Measurements from ENCODE around the gene ATG7. TPM values are rescaled to one million over a fixed set of nuclear protein-coding genes. Genes with fewer than 3 reads are reported as not detected.

ATG7 gene
- total RNA-seq, 1 experiment from 2014 or later, result 36.0 TPM

DNA sequence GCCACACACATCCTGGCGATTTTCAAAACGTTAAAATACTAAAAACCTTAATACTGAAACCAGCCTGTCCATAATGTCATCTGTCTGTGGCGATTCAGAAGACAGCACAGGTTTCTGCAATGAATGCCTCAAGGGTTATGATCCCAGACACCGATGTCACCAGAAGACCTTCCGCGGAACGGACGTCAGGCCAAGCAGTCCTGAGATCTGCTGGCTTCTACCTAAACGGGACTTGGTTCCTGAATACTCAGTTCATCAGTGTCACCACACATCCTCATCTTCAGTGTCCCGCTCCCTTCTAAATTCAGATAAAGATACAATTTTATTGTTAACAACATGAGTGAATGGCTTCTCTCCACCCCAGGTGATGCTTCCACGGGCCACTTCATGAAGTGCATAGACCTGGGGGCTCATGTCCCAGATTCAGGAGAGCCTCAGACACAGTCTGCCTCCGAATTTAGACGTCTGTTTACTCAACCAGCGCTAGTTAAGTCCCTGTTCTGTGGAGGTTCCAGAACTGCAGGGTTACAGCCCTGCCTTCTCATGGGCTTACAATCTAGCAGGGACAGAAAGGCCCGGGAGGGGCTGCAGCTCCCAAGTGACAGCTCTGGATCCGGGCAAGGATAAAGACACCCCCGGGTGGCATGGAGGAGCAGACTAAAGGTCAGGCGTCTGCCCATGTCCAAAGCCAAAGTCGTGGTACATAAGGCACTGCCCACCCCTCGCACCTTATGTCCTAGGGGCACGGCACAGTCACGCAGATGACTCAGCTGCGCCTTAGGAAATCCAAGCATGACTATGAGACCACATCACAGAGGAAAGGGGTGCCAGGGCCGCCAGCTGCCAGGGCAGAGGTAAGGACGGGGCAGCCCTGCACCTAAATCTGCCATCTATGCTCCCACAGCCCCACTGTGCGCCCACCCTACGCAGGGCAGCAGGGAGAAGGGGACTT is 295.6 kb downstream of the ATG7 start:
- H3K27me3 ChIP-seq (ENCODE audit: control insufficient read depth, insufficient read depth, low read length), result no peaks in the 10 kb centered on the region
- no peaks in the 10 kb centered on the region; the same call in 1 of the 2 replicates for H3K36me3 ChIP-seq (ENCODE audit: control insufficient read depth, insufficient read depth, low read length)
- intact Hi-C loops (cut with micrococcal nuclease; ENCODE audit: unreplicated experiment) (no loop called here), in situ Hi-C loops (cut with HindIII; ENCODE audit: low pct_unique_long_range_greater_than_20kb, low sequenced_read_pairs) (no loop called here)
- BruUV-seq (replicated peaks), result no TSS peak
- POLR2A ChIA-PET, result interaction anchor here (0.6 kb wide), 1 partner anchor 69 kb away, joined by 3 read pairs; no protein-coding TSS in a partner anchor
- peaks cover 48% of the 10 kb centered on the region for H3K4me1 ChIP-seq (ENCODE audit: control insufficient read depth, insufficient read depth, low read length)
- peak; percentile 75 for ATAC-seq
- no peak; the same call in 1 of the 2 replicates for TF ChIP-seq POLR2AphosphoS5 (IDR thresholded peaks at IDR 0.05; ENCODE audit: low read depth, low read length)
- TF ChIP-seq TCF7L2 (IDR thresholded peaks at IDR 0.05; ENCODE audit: low read depth, low read length), result peak; percentile 81
- CTCF ChIA-PET, result no interaction called here
- no peak for DNase-seq (ENCODE audit: low read depth, low spot score)
- H3K9me3 ChIP-seq (ENCODE audit: control insufficient read depth, insufficient read depth, low read depth, low read length), result no peaks in the 10 kb centered on the region
- peak overlapping the region; percentile 89 for H3K27ac ChIP-seq (ENCODE audit: low read length)
- peak overlapping the region; percentile 18 to 51 for H3K4me3 ChIP-seq (ENCODE audit: low read depth in 2 of 2, low read length in 2 of 2)

DNA sequence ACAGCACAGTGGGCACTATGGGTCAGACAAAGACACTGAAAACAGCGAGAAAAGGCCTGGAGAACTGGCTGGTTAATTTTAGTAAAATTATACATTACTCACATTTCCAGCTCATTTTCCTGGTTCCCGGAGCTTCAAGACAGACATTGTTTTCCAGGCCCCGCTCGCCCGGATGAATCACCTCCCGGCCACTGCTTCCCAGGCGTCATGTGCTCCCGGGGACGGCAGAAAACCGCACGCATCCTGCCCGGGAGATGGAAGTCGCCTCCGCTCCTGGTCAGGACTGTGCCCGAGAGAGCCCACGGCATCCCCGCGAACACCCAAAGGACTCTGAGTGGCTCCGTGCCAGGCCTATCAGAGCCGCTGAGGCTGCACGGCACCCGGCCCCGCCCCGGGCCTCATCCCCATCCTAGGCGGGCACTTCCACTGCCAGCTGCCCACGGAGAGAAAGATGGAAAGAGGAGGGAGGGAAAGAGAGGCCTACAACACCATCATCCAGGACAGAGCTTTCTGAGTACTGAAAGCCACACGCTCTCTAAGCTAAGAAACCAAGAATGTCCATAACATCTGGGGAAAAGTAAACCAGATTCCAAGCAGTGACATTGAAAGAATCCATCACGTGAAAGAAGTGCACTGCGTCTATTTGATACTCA is 296.4 kb downstream of the ATG7 start:
- Histone ChIP-seq H3K27me3 (ENCODE audit: control insufficient read depth, insufficient read depth, low read length) (no peaks in the 10 kb centered on the region), H3K4me3 (ENCODE audit: low read depth in 2 of 2, low read length in 2 of 2) (peak overlapping the region; percentile 18 to 51), H3K27ac (ENCODE audit: low read length) (peak overlapping the region; percentile 89), H3K36me3 (ENCODE audit: control insufficient read depth, insufficient read depth, low read length) (no peaks in the 10 kb centered on the region; the same call in 1 of the 2 replicates), H3K4me1 (ENCODE audit: control insufficient read depth, insufficient read depth, low read length) (peaks cover 44% of the 10 kb centered on the region), H3K9me3 (ENCODE audit: control insufficient read depth, insufficient read depth, low read depth, low read length) (no peaks in the 10 kb centered on the region)
- ChIA-PET CTCF (interaction anchor here (0.6 kb wide), 1 partner anchor 165 kb away, joined by 3 read pairs; no protein-coding TSS in a partner anchor), POLR2A (interaction anchor here (0.6 kb wide), 1 partner anchor 68 kb away, joined by 3 read pairs; no protein-coding TSS in a partner anchor)
- TF ChIP-seq, protein P1, sequence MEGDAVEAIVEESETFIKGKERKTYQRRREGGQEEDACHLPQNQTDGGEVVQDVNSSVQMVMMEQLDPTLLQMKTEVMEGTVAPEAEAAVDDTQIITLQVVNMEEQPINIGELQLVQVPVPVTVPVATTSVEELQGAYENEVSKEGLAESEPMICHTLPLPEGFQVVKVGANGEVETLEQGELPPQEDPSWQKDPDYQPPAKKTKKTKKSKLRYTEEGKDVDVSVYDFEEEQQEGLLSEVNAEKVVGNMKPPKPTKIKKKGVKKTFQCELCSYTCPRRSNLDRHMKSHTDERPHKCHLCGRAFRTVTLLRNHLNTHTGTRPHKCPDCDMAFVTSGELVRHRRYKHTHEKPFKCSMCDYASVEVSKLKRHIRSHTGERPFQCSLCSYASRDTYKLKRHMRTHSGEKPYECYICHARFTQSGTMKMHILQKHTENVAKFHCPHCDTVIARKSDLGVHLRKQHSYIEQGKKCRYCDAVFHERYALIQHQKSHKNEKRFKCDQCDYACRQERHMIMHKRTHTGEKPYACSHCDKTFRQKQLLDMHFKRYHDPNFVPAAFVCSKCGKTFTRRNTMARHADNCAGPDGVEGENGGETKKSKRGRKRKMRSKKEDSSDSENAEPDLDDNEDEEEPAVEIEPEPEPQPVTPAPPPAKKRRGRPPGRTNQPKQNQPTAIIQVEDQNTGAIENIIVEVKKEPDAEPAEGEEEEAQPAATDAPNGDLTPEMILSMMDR (IDR thresholded peaks at IDR 0.05), result no peak
- 0 out of 2 replicates have a peak, but pooled peaks have one; percentile 9 for TF ChIP-seq TCF7L2 (IDR thresholded peaks at IDR 0.05; ENCODE audit: low read depth, low read length)
- no peak; the same call in 1 of the 2 replicates for TF ChIP-seq POLR2AphosphoS5 (IDR thresholded peaks at IDR 0.05; ENCODE audit: low read depth, low read length)
- TF ChIP-seq, protein P2, sequence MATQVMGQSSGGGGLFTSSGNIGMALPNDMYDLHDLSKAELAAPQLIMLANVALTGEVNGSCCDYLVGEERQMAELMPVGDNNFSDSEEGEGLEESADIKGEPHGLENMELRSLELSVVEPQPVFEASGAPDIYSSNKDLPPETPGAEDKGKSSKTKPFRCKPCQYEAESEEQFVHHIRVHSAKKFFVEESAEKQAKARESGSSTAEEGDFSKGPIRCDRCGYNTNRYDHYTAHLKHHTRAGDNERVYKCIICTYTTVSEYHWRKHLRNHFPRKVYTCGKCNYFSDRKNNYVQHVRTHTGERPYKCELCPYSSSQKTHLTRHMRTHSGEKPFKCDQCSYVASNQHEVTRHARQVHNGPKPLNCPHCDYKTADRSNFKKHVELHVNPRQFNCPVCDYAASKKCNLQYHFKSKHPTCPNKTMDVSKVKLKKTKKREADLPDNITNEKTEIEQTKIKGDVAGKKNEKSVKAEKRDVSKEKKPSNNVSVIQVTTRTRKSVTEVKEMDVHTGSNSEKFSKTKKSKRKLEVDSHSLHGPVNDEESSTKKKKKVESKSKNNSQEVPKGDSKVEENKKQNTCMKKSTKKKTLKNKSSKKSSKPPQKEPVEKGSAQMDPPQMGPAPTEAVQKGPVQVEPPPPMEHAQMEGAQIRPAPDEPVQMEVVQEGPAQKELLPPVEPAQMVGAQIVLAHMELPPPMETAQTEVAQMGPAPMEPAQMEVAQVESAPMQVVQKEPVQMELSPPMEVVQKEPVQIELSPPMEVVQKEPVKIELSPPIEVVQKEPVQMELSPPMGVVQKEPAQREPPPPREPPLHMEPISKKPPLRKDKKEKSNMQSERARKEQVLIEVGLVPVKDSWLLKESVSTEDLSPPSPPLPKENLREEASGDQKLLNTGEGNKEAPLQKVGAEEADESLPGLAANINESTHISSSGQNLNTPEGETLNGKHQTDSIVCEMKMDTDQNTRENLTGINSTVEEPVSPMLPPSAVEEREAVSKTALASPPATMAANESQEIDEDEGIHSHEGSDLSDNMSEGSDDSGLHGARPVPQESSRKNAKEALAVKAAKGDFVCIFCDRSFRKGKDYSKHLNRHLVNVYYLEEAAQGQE (IDR thresholded peaks at IDR 0.05; ENCODE audit: insufficient read depth in 1 of 2, low read depth in 2 of 2, low read length in 1 of 2), result no peak
- no peak for TF ChIP-seq SIN3A (IDR thresholded peaks at IDR 0.05; ENCODE audit: borderline replicate concordance, insufficient read depth, low read depth, low read length)
- intact Hi-C loops (cut with micrococcal nuclease; ENCODE audit: unreplicated experiment), result no loop called here
- ATAC-seq (peak; percentile 69), DNase-seq (ENCODE audit: low read depth, low spot score) (no peak)
- no TSS peak for BruUV-seq (replicated peaks)
- in situ Hi-C loops (cut with HindIII; ENCODE audit: low pct_unique_long_range_greater_than_20kb, low sequenced_read_pairs), result no loop called here
